DOHH2 (cell line): ENCODE results near the gene TAF6.

ENCODE experiments used
- H3F3A ChIP-seq: fragments of 200-600 bp; sonication (generic), shearing (Covaris generic); 2 replicates; pipeline ENCODE4 v1.6.0; 2016; ENCODE audit warnings: antibody characterized with exemption, mild to moderate bottlenecking; ENCODE audit not compliant: control insufficient read depth, insufficient read depth
- H3K27ac ChIP-seq: fragments of 200-600 bp; sonication (generic); 2 replicates; pipeline ENCODE4 v1.5.1; 2014; ENCODE audit warnings: low read depth, mild to moderate bottlenecking, low read length, moderate library complexity
- H3K27me3 ChIP-seq: fragments of 200-600 bp; sonication (generic); 2 replicates; pipeline ENCODE4 v1.6.1; 2014; ENCODE audit warnings: mild to moderate bottlenecking, low read length, mixed read lengths; ENCODE audit not compliant: control insufficient read depth
- H3K36me3 ChIP-seq: fragments of 200-600 bp; sonication (generic); 2 replicates; pipeline ENCODE4 v1.6.1; 2014; ENCODE audit warnings: mild to moderate bottlenecking, low read length, moderate library complexity, mixed read lengths; ENCODE audit not compliant: control insufficient read depth
- H3K4me1 ChIP-seq: fragments of 200-600 bp; sonication (generic); 2 replicates; pipeline ENCODE4 v1.6.1; 2014; ENCODE audit warnings: mild to moderate bottlenecking, low read length, mixed read lengths; ENCODE audit not compliant: control insufficient read depth
- H3K4me2 ChIP-seq: fragments of 200-600 bp; sonication (generic); 2 replicates; pipeline ENCODE4 v1.6.0; 2014; ENCODE audit warnings: mild to moderate bottlenecking, low read length, moderate library complexity
- H3K4me3 ChIP-seq: fragments of 200-600 bp; sonication (generic); 2 replicates; pipeline ENCODE4 v1.5.1; 2014; ENCODE audit warnings: mild to moderate bottlenecking, low read length, mixed read lengths
- H3K79me2 ChIP-seq: fragments of 200-600 bp; sonication (generic); 2 replicates; pipeline ENCODE4 v1.6.1; 2014; ENCODE audit warnings: mild to moderate bottlenecking, low read length, mixed read lengths; ENCODE audit not compliant: control insufficient read depth
- H3K9me2 ChIP-seq: fragments of 200-600 bp; sonication (generic); replicated peaks from 2 replicates; pipeline ENCODE4 v1.6.1; 2014; ENCODE audit warnings: mild to moderate bottlenecking, low read length, mixed read lengths; ENCODE audit not compliant: control insufficient read depth
- H3K9me3 ChIP-seq: fragments of 200-600 bp; sonication (generic); 2 replicates; pipeline ENCODE4 v1.6.1; 2014; ENCODE audit warnings: antibody characterized with exemption, low read length, mixed read lengths; ENCODE audit not compliant: control insufficient read depth, insufficient read depth
- H4K20me1 ChIP-seq: fragments of 200-600 bp; sonication (generic); 2 replicates; pipeline ENCODE4 v1.6.0; 2014; ENCODE audit warnings: low read depth, mild to moderate bottlenecking, antibody characterized with exemption, low read length, moderate library complexity; ENCODE audit not compliant: control insufficient read depth, insufficient read depth
- EZH2phosphoT487 ChIP-seq: fragments of 200-600 bp; sonication (generic); IDR thresholded peaks from 2 replicates; pipeline ENCODE4 v1.6.1; 2017; ENCODE audit warnings: borderline replicate concordance, mild to moderate bottlenecking, antibody characterized with exemption, low read length, moderate library complexity, mixed read lengths
- TF ChIP-seq, protein P1 (sequence below): fragments of 200-600 bp; sonication (generic); IDR thresholded peaks from one replicate; pipeline ENCODE4 v1.5.1; 2014; ENCODE audit warnings: antibody characterized with exemption, mild to moderate bottlenecking, low read depth, low read length; ENCODE audit not compliant: poor library complexity, severe bottlenecking

Gene TAF6

DNA sequence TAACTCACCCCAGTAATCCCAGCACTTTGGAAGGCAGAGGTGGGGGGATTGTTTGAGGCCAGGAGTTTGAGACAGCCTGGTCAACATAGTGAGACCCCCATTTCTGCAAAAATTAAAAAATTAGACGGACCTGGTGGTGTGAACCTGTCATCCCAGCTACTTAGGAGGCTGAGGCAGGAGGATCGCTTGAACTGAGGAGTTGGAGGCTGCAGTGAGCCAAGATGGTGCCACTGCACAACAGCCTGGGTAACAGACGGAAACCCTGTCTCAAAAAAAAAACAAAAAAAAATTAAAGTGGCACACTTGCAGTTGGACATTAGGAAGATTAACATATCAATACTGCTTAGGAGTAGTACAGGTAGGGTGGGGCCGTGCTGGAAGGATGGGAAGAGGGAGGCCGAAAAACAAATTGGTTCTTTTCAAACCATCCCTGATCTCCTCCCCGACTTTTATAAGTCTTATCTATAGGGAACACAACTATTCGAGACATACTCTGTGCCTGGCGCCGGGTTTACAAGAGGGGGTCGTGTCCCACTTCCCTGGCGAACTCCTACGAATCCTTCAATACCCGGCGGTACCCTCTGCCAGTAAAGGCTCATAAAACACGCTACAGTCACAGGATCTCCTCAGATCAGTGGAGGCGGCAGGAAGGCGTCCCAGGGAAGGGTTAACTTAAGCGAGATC, 628 bp downstream of the TAF6 start:
- peaks cover 19% of the 10 kb centered on the region for H3K36me3 ChIP-seq
- H3K27ac ChIP-seq: peak overlapping the region; percentile 62
- H3K9me3 ChIP-seq: no peaks in the 10 kb centered on the region

DNA sequence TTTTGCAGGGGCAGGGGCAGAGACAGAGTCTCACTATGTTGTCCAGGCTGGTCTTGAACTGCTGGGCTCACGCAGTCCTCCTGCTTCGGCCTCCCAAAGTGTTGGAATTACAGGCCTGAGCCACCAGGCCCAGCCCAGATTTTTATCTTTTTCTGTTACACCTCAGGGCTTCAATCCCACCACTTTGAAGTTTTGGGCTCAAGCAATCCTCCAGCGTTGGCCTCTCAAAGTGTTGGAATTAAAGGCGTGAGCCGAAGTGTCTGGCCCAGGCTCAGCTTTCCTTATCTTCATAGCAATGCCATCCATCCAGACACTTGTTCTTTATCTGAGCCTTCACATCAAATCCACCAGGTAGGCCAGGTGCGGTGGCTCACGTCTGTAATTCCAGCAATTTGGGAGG, 4.1 kb downstream of the TAF6 start:
- no peaks in the 10 kb centered on the region for H4K20me1 ChIP-seq
- peaks cover 42% of the 10 kb centered on the region for H3K36me3 ChIP-seq
- H3K4me3 ChIP-seq: no peak overlapping the region
- no peaks in the 10 kb centered on the region for H3K9me2 ChIP-seq
- no peak overlapping the region for H3K4me2 ChIP-seq
- peaks cover 22% of the 10 kb centered on the region for H3K79me2 ChIP-seq
- no peaks in the 10 kb centered on the region for H3K27me3 ChIP-seq
- H3F3A ChIP-seq: no peaks in the 10 kb centered on the region
- H3K27ac ChIP-seq: no peak overlapping the region
- TF ChIP-seq EZH2phosphoT487: no peak
- TF ChIP-seq, protein P1, sequence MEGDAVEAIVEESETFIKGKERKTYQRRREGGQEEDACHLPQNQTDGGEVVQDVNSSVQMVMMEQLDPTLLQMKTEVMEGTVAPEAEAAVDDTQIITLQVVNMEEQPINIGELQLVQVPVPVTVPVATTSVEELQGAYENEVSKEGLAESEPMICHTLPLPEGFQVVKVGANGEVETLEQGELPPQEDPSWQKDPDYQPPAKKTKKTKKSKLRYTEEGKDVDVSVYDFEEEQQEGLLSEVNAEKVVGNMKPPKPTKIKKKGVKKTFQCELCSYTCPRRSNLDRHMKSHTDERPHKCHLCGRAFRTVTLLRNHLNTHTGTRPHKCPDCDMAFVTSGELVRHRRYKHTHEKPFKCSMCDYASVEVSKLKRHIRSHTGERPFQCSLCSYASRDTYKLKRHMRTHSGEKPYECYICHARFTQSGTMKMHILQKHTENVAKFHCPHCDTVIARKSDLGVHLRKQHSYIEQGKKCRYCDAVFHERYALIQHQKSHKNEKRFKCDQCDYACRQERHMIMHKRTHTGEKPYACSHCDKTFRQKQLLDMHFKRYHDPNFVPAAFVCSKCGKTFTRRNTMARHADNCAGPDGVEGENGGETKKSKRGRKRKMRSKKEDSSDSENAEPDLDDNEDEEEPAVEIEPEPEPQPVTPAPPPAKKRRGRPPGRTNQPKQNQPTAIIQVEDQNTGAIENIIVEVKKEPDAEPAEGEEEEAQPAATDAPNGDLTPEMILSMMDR: no peak
- H3K4me1 ChIP-seq: peaks cover 19% of the 10 kb centered on the region
- no peaks in the 10 kb centered on the region for H3K9me3 ChIP-seq

More for the DNA sequence above, 628 bp downstream of the TAF6 start:
- Histone ChIP-seq H3K4me1 (peaks cover 19% of the 10 kb centered on the region), H3K9me2 (no peaks in the 10 kb centered on the region), H4K20me1 (no peaks in the 10 kb centered on the region), H3K4me2 (peak overlapping the region; percentile 67), H3F3A (peaks cover 7% of the 10 kb centered on the region), H3K4me3 (peak overlapping the region; percentile 82), H3K27me3 (no peaks in the 10 kb centered on the region), H3K79me2 (peaks cover 38% of the 10 kb centered on the region)
- no peak for TF ChIP-seq EZH2phosphoT487
- TF ChIP-seq, protein P1: no peak

DNA sequence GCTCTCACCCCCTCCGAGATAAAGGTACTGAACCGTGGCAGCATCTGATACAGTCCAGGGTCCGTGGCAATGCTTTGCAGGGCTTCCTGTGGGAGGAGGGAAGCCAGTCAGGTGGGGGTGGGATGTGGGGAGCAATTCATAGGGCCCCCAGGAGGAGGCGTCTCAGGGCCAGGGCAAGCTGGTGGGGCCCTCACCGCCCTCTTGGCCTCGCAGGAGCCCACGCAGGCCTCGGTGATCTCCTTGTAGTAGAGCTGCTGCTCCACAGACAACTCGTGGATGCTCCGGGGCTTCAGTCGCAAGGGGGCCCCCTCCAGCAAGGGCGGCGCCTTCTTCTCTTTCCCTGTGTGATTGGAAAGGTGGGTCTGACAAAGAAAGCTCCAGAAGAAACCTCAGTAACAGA, 7.2 kb downstream of the TAF6 start:
- Histone ChIP-seq H3F3A (no peaks in the 10 kb centered on the region), H3K27ac (no peak overlapping the region), H3K36me3 (peaks cover 69% of the 10 kb centered on the region), H3K27me3 (no peaks in the 10 kb centered on the region), H3K4me2 (peak overlapping the region; percentile 30; the same call in 1 of the 2 replicates), H3K79me2 (no peaks in the 10 kb centered on the region), H3K9me3 (no peaks in the 10 kb centered on the region), H3K4me1 (peaks cover 11% of the 10 kb centered on the region), H4K20me1 (no peaks in the 10 kb centered on the region), H3K9me2 (no peaks in the 10 kb centered on the region), H3K4me3 (no peak overlapping the region)
- TF ChIP-seq EZH2phosphoT487: no peak
- TF ChIP-seq, protein P1: peak; percentile 42
